K562 (cell line): ENCODE data around the gene ATF6B. TPM values are rescaled to one million over a fixed set of nuclear protein-coding genes. Genes with fewer than 3 reads are reported as not detected.

ENCODE experiments used
- CHD2 ChIP-seq: IDR thresholded peaks from 2 replicates; pipeline ENCODE4 v1.6.1; 2011; ENCODE audit warnings: low read depth, low read length
- FOXP4 ChIP-seq: sonication (generic); formaldehyde crosslinking; IDR thresholded peaks from 2 replicates; pipeline ENCODE4 v1.8.0; 2022; ENCODE audit warnings: mild to moderate bottlenecking, missing genetic modification reagents, borderline replicate concordance
- KDM1A ChIP-seq, 2 experiments: fragments of 450-650 bp; IDR thresholded peaks; 2 replicates each; pipeline ENCODE4 v1.6.1; 2016; ENCODE audit warnings: mild to moderate bottlenecking in 2 of 2
- KHSRP ChIP-seq: fragments of 450-650 bp; IDR thresholded peaks from 2 replicates; pipeline ENCODE4 v1.6.1; 2017
- MBD1 ChIP-seq: fragments of 250-450 bp; sonication (Bioruptor Pico); IDR thresholded peaks from 2 replicates; pipeline ENCODE4 v1.8.0; 2022; ENCODE audit warnings: inconsistent platforms
- MEIS2 ChIP-seq: fragments of 450-650 bp; IDR thresholded peaks from 2 replicates; pipeline ENCODE4 v1.6.1; 2014; ENCODE audit warnings: mild to moderate bottlenecking; ENCODE audit not compliant: partially characterized antibody
- POLR2AphosphoS2 ChIP-seq: IDR thresholded peaks from 2 replicates; pipeline ENCODE4 v1.6.1; 2012; ENCODE audit warnings: low read length, improper control_type of control experiment
- PREB ChIP-seq: sonication (generic); formaldehyde crosslinking; IDR thresholded peaks from 2 replicates; pipeline ENCODE4 v1.8.1; 2023; ENCODE audit warnings: mild to moderate bottlenecking, missing genetic modification reagents
- SOX6 ChIP-seq: fragments of 450-650 bp; IDR thresholded peaks from 2 replicates; pipeline ENCODE4 v1.6.1; 2014; ENCODE audit warnings: mild to moderate bottlenecking
- TAL1 ChIP-seq: fragments of 450-650 bp; IDR thresholded peaks from 2 replicates; pipeline ENCODE4 v1.6.1; 2016; ENCODE audit warnings: mild to moderate bottlenecking
- TARDBP ChIP-seq: fragments of 450-650 bp; IDR thresholded peaks from 2 replicates; pipeline ENCODE4 v1.6.1; 2016
- ZBTB11 ChIP-seq, 3 experiments: fragments of 200-800 bp in 1 of 3; fragments of 250-450 bp in 1 of 3; fragments of 450-650 bp in 1 of 3; sonication (Bioruptor Pico) in 1 of 3; sonication (Bioruptor generic) in 1 of 3; formaldehyde crosslinking in 1 of 3; IDR thresholded peaks; 2 replicates each; pipeline versions ENCODE4 v1.6.1 to v1.8.0; 2016 to 2022; ENCODE audit warnings: mild to moderate bottlenecking in 2 of 3, missing genetic modification characterization in 2 of 3, missing compliant biosample characterization in 1 of 3, moderate library complexity in 1 of 3
- ZNF354B ChIP-seq: fragments of 250-450 bp; sonication (Bioruptor Pico); IDR thresholded peaks from 2 replicates; pipeline ENCODE4 v1.4.0; 2020
- ZNF431 ChIP-seq: sonication (generic); formaldehyde crosslinking; IDR thresholded peaks from 2 replicates; pipeline ENCODE4 v1.8.0; 2022; ENCODE audit warnings: mild to moderate bottlenecking, missing genetic modification reagents
- ZNF551 ChIP-seq: fragments of 250-450 bp; sonication (Bioruptor Pico); IDR thresholded peaks from 2 replicates; pipeline ENCODE4 v1.5.0; 2021; ENCODE audit warnings: mild to moderate bottlenecking, moderate library complexity
- ZNF830 ChIP-seq: fragments of 250-450 bp; sonication (Bioruptor Pico); IDR thresholded peaks from 2 replicates; pipeline ENCODE4 v1.5.0; 2021; ENCODE audit warnings: mild to moderate bottlenecking
- polyA plus RNA-seq, 8 experiments: library from polyadenylated mRNA; depleted of rRNA in 4 of 8; stranded (reverse) in 5 of 8; unstranded in 3 of 8; fragments of >200 nt; fragmentation: Nextera tagmentation in 2 of 8; fragmentation: Illumina TruSeq in 1 of 8; extraction: Ambion mirVana in 2 of 8; extraction: Trizol in 1 of 8; gene quantifications; 2 replicates each; pipeline versions ENCODE4 v1.2.1 to v1.2.3, GENCODE V29; 2011 to 2014; ENCODE audit warnings: inconsistent platforms in 1 of 8, missing spikeins in 1 of 8
- total RNA-seq, 7 experiments: library from RNA; depleted of rRNA in 6 of 7; stranded (reverse); fragments of >200 nt in 6 of 7; fragmentation: Illumina TruSeq in 2 of 7; extraction: Trizol in 2 of 7; gene quantifications; 2 replicates each; pipeline versions ENCODE4 v1.2.1 to v1.2.3, GENCODE V29; 2011 to 2021; ENCODE audit warnings: low replicate concordance in 1 of 7
- TF ChIP-seq, protein P1 (sequence below), 2 experiments: IDR thresholded peaks; 2 replicates each; pipeline ENCODE4 v1.6.1; 2011; ENCODE audit warnings: borderline replicate concordance in 1 of 2, control low read depth in 1 of 2, low read depth in 1 of 2, low read length in 1 of 2, mild to moderate bottlenecking in 1 of 2, mixed read lengths in 1 of 2, moderate library complexity in 1 of 2; ENCODE audit not compliant: insufficient read depth in 1 of 2, insufficient read length in 1 of 2, poor library complexity in 1 of 2, severe bottlenecking in 1 of 2; ENCODE audit errors: extremely low read depth in 1 of 2

Gene ATF6B
- total and polyA plus RNA-seq, 9 of the 15 experiments (the other 6 are each of a cell fraction or from before 2014, with no cell fraction given): 20.7 to 131 (median 31.7) TPM

GRCh38 chr6:32153564-32154513 lies 25.8 kb upstream of the ATF6B start, which contains the start of gene PPT2 (continued):
- TF ChIP-seq, protein P1, sequence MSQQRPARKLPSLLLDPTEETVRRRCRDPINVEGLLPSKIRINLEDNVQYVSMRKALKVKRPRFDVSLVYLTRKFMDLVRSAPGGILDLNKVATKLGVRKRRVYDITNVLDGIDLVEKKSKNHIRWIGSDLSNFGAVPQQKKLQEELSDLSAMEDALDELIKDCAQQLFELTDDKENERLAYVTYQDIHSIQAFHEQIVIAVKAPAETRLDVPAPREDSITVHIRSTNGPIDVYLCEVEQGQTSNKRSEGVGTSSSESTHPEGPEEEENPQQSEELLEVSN (IDR thresholded peaks at IDR 0.05; ENCODE audit: borderline replicate concordance in 1 of 2, extremely low read depth in 1 of 2, insufficient read depth in 1 of 2, insufficient read length in 1 of 2, low read depth in 1 of 2, low read length in 1 of 2, poor library complexity in 1 of 2, severe bottlenecking in 1 of 2): peak in 1 of 2 experiments; percentile 10
- no peak for TF ChIP-seq KDM1A (IDR thresholded peaks at IDR 0.05)
- TF ChIP-seq PREB (CRISPR knock-in tag): peak; percentile 97
- no peak for TF ChIP-seq ZNF551 (CRISPR knock-in tag)
- peak; percentile 62 for TF ChIP-seq ZNF431
- TF ChIP-seq CHD2: peak; percentile 89
- TF ChIP-seq MBD1 (CRISPR knock-in tag): no peak
- peak in 1 of 3 experiments; percentile 73; a peak in 2 of 6 replicates for TF ChIP-seq ZBTB11 (CRISPR knock-in tag; IDR thresholded peaks at IDR 0.05)
- TF ChIP-seq TAL1: 0 out of 2 replicates have a peak, but pooled peaks have one; percentile 2
- TF ChIP-seq TARDBP: peak; percentile 43; the same call in 1 of the 2 replicates
- TF ChIP-seq FOXP4 (CRISPR knock-in tag): peak; percentile 24; the same call in 1 of the 2 replicates
- peak; percentile 11; the same call in 1 of the 2 replicates for TF ChIP-seq POLR2AphosphoS2
- peak; percentile 41; the same call in 1 of the 2 replicates for TF ChIP-seq SOX6
- no peak for TF ChIP-seq ZNF354B (CRISPR knock-in tag)
- TF ChIP-seq MEIS2: peak; percentile 29
- peak; percentile 77; the same call in 1 of the 2 replicates for TF ChIP-seq KHSRP
- TF ChIP-seq ZNF830 (CRISPR knock-in tag): no peak
